Anterior cingulate cortex (tissue), 58 donors: ENCODE results near the gene AKAP13.
"Not testable (repeated sequence)": the region's sequence is repeated elsewhere in the genome, so short reads cannot be mapped to it uniquely, and the experiment has no call there.

ENCODE experiments used
- DNase-seq, 58 donors: peaks; one replicate each; lab custom pipeline; 2025; lab: John Stamatoyannopoulos, UW

Gene AKAP13, protein sequence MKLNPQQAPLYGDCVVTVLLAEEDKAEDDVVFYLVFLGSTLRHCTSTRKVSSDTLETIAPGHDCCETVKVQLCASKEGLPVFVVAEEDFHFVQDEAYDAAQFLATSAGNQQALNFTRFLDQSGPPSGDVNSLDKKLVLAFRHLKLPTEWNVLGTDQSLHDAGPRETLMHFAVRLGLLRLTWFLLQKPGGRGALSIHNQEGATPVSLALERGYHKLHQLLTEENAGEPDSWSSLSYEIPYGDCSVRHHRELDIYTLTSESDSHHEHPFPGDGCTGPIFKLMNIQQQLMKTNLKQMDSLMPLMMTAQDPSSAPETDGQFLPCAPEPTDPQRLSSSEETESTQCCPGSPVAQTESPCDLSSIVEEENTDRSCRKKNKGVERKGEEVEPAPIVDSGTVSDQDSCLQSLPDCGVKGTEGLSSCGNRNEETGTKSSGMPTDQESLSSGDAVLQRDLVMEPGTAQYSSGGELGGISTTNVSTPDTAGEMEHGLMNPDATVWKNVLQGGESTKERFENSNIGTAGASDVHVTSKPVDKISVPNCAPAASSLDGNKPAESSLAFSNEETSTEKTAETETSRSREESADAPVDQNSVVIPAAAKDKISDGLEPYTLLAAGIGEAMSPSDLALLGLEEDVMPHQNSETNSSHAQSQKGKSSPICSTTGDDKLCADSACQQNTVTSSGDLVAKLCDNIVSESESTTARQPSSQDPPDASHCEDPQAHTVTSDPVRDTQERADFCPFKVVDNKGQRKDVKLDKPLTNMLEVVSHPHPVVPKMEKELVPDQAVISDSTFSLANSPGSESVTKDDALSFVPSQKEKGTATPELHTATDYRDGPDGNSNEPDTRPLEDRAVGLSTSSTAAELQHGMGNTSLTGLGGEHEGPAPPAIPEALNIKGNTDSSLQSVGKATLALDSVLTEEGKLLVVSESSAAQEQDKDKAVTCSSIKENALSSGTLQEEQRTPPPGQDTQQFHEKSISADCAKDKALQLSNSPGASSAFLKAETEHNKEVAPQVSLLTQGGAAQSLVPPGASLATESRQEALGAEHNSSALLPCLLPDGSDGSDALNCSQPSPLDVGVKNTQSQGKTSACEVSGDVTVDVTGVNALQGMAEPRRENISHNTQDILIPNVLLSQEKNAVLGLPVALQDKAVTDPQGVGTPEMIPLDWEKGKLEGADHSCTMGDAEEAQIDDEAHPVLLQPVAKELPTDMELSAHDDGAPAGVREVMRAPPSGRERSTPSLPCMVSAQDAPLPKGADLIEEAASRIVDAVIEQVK (N-terminal part only)

DNA sequence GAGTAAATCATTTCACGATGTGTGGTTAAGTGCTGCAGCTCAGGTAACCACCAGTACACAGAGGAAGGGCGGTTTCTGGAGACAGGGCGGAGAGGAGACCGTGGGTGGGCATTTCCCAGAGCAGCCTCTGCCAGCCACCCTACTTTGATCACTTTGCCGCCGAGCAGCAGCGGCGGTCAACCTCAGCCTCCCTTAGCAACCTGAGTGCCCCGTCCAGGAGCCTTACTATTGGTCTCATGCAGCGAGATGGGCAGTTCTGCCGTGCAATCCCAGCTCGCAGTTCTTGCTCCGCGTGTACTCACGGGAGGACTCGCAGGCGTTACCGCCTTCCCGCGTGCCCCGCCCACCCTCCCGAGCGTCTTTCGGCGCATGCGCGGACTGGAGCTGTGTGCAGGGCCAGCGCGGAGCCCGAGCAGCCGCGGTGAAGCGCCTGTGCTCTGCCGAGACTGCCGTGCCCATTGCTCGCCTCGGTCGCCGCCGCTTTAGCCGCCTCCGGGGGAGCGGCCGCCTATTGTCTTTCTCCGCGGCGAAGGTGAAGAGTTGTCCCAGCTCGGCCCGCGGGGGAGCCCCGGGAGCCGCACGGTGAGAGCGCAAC is at the start of gene AKAP13:
TSS of gene AKAP13 (plus strand) at position 387 of the 595 bp plus-strand sequence. CDS start 105,118 bp downstream, outside the sequence.
- peak; percentile 23 to 96 (median 87) for DNase-seq

DNA sequence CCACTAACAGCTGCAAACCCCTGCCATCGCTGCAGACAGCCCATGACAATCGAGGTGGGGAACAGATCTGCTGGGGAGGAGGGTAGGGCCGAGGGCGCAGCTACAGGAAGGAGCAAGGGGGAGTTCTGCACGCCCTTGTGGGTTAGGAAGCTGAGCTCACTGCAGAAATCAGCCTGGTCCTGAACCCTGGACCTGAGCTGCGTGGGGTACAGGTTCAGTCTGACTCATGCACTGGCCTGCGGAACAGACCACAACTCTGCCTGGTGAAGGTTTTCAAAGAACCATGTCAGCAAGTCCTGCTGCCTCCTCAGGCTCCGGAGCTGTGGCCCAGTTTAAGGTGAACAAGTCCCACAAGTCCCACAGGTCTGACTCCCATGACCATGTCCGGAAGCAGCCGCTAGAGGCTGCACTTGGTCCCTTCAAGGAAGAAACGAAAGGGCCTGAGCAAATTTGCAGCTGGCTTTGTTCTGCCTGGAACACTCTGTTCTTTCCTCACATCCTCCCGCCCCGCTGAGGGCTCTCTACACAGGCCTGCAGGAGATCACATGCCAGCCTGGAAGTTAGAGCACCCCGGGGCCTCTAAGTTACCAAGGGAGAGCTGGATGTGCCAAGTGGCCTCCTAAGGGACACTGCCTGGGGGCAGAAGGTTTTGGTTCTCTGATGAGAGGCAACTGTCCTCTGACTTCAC is 49.4 kb upstream of the AKAP13 start:
- peak in 43 of 58 donors; percentile 3 to 83 (median 20) for DNase-seq

DNA sequence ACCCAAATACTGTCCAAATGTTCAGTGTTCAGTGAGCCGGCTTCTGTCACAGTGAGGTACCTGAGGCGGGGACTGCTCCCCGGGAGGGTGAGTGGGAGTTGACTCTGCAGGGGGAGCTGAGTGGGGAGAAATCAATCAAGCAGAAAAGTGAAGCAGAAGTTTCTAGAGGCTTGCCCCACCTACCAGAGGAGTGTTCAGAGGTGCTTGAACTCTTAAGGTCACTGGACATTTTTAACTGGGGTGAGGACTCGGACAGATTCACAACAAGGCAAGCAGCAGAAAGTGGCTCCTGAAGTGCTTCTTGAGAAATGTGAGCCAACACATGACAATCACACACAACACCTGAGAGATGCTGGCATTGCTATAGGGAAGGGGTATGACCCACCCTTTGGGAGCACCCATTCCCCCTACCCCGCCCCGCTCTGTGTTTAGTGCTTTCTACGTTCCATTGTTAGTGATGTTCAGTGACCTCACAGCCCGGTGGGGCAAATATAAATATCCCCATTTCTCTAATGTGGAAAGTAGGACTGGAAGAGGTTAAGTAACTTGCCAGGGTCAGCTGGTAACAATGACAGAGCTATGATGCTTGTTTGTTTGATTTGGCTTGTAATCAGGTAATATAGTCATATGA is 48.6 kb upstream of the AKAP13 start:
- no peak for DNase-seq

DNA sequence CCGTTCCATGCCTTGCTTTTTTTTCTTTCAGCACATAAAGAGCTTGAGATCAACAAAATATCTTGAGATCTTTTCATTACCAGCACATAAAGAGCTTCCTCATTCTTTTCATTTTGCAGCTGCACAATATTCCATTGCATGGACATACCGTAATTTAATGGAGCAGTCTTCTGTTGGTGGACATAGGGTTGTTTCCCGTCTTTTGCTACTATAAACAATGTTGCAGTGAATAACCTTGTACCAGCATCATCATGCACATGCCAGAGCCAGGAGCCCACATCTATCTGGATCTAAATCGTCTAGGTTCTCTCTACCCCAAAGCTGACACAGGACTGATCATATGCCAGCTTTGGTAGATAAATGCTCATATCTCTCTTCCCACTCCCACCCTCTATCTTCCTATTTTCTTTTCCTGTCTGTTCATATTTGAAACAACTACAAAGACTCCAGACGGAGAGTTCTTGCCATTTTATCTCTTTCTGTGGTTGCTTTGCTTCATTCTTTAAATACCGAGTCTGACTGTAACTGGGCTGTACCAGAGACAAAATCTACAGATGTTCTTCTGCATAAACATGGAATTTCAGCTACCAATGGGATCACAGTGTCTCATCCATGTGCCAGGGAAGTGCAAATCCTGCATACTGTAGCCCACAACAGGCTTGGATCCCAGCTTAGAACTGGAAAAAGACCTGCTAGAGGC is 47.1 kb upstream of the AKAP13 start:
- DNase-seq: no peak

DNA sequence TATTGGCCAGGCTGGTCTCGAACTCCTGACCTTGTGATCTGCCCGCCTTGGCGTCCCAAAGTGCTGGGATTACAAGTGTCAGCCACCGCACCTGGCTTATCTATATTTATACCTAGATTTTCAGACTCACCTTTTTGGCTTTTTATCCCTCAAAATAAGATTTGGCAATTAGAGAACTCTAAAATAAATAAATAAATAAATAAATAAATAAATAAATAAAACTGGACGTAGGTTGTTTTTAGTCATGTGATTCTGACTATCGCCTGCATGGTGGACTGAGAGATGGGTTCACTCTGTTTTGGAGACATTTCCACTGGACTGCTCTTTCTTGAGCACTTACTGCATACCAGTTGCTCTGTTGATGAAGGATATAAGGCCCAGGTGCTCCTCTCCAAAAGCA is 46.2 kb upstream of the AKAP13 start:
- no peak for DNase-seq

DNA sequence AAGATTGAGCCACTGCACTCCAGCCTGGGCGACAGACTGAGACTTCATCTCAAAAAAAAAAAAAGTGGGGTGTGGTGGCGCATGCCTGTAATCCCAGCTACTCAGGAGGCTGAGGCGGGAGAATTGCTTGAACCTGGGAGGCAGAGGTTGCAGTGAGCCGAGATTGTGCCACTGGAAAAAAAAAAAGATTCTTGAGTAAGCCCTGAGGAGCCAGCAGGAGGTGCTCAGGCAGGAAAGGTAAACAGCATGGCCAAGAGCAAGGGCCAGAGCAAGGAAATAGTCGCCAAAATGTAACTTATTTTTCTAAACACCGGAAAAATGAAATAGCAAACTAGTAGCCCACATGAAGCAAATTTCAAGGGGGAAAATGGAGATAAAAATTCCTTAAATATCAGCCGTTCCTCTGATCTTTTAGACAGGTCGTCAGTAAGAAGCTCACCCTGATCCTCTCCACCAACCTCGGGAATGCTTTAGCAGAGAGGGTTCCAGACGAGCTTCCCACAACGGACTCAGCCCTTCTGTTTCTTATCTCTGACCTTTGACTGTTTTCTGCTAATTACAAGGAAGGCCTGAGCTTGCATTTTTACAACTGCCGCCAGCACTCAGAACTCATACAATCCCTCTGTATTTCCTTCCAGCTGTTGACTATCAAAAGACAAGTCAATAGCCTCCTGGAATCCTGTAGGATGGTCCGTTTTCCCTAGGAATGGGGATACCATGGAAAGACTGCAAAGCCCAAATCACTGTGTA is 45.0 kb upstream of the AKAP13 start:
- no peak for DNase-seq

DNA sequence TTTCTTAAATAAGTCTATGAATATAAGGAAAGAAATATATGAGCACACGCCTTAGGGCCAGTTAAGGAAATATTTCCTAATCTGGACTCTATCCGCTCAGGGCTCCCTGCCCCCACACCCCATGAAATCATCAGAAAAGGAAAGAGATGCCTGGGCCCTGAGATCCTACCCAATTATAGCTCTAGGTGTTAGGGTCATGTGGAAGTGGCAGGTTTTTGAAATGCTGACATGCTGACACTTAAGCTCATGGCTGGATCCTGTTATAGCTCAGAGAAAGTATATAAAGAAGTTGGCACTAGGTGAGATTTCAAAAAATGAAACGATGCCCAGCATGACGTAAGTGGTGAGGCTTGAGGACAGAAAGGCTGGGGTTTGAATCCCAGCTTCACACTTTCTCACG is 43.5 kb upstream of the AKAP13 start:
- no peak for DNase-seq

DNA sequence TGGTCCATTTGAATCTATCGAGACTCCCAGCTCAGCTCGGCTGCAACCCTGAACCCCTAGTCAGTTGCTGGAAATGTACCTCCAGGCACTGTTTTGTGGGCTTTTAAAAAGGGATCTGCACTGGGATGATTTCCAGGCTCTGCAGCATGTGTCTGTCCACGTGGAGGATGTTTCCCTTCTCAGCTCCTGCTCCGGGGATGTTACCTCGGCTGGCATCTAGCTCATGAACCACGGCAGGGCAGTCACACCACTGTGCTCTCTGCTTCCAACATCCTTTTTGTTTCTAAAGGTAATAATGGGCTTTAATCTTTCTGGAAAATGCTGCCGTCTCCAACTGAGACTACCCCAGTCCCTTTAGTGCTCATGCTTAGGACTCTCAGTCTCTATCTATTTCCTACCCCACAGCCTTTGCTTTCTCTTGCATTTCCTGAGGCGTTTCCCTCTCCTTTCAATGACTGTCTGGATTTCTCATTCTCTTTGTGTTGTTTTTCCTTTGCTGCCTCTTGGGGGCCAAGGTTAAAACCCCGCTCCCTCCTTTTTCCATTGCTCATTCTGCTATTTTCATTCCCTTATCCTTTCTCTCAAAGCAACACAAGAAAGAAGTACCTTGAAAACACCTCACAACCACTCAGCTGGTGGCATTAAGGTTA is 42.9 kb upstream of the AKAP13 start:
- DNase-seq: no peak

DNA sequence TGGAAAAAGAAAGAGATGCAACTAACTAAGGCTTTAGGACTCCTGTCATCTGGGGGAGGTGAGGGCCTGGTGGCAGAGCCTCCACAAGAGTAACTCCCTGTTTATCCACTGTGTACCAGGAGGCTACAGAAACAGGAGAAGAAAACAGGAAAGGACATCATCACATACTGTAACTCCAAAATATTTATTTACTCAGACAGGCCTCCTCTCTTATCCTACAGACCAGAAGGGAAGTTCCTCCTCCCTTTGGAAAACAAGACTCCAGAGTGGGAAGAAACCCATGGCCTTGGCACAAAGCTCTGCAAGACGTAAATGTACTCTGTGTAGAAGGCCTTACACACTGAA is 40.1 kb upstream of the AKAP13 start:
- DNase-seq: no peak

DNA sequence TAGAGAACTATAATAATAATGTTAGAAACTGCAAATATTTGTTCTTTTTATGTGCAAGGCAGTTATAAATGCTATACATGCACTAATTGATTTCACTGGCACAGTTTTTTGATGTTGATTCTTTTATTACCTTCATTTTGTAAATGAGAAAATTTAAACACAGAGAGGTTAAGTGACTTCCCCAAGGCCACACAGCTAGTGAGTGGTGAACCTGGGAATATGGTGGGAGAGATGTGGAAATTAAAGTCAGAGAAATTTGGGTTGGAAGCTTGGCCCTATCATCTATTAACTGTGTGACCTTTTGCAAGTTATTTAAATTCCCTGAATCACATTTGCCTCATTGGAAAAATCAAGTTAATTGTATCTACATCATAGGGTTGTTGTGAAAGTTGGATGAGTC is 39.6 kb upstream of the AKAP13 start:
- DNase-seq: no peak

DNA sequence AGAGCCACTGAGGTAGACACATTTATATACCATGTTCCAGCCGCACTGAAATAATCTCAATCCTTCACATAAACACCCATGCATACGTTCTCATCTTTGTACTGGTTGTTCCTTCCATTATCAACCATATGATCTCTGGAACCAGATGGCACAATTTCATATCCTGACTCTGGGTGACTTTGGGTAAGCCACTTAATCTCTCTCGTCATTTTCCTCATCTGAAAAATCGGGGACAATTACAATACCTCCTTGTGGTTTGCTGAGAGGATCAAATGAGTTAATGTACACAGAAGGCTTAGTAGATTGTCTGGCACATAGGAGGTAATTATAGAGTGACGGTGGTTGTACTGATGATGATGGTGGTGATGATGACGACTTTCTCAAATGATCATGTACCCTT is 38.2 kb upstream of the AKAP13 start:
- not testable (repeated sequence) for DNase-seq

DNA sequence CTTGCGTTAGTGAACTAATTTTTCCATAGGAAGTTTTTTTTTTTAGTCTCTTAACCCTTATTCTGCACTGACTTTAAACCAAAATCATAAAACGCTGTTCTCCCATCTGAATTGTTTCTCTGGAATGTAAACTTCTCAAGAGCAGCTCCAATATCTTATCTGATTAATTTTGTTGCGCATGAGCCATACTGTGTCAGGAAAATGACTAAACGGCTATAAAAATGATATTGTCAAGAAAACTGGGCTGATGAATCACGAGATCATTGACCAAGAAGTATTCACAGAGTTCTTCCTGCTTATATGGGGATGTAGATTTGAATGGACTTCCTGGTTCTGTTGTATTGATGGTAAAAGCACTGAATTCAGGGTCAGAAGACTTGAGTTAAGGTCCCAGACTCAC is 37.0 kb upstream of the AKAP13 start:
- DNase-seq: not testable (repeated sequence)

DNA sequence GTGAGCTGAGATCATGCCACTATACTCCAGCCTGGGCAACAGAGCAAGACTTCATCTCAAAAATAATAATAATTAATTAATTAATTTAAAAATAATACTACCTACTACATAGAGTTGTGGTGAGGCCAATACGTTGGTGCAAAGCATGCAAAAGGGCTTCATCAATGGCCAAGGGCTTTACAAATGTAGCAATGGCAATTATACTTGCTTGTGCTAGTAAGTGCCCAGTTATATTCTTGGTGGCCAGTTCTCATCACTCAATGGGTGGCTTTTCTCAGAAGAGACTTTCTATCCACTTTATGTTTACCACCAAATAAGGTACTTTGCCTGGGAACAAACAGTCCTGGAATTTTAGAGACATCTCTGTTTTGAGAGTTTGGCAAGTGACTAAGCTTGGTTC is 36.2 kb upstream of the AKAP13 start:
- DNase-seq: not testable (repeated sequence)

DNA sequence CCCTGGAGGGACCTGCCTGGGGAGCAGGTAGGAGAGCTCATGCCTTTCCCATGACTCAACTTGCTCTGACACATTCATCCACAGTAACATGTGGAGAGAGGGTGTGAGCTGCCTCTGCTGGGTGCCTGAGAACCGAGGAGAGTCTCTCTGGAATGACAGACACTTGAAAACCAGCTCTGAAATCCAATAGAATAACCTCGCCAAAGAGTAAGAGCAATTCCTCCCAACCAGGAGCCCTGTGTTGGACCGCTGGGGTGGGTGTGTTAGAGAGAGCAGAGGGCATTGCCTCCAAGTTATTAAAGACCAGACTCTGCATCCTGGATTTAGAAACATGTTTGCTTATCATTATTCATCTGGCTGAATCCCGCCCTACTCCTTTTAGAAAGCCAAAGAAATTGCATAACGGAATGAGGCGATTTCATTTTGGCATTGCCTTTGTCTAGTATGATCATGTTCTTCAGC is 35.7 kb upstream of the AKAP13 start:
- not testable (repeated sequence) for DNase-seq

DNA sequence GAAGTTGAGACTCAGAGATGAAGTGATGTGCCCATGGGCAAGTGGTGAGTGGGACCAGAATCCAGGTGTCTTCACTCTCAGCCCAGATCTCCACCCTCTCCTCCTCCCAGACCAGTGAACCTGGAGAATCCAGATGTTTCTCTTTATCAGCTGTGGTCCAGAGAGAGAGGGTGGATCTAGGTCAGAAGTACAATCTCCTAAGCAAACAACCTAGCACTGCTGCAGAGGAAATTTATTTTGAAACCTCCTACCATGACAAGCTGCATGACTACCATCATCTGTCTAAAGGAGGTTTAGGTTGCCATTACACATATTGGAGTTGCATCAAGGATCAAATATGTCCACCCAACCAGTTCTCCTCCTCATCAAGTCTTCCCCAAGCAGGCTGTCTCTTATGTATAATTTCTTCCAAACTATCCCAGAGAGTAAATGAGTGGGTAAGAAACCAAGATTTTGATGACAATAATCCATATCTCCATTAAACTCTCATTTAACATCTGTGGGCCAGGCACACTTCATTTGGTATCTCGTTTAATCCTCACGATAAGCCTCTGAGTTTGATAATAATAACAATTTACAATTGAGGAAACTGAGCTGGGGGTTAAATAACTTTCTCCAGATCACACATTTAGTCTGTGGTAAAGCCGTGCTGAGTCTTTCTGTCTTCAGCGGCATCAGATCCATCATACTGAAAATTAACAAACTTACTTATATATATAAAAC is 35.0 kb upstream of the AKAP13 start:
- DNase-seq: not testable (repeated sequence)

DNA sequence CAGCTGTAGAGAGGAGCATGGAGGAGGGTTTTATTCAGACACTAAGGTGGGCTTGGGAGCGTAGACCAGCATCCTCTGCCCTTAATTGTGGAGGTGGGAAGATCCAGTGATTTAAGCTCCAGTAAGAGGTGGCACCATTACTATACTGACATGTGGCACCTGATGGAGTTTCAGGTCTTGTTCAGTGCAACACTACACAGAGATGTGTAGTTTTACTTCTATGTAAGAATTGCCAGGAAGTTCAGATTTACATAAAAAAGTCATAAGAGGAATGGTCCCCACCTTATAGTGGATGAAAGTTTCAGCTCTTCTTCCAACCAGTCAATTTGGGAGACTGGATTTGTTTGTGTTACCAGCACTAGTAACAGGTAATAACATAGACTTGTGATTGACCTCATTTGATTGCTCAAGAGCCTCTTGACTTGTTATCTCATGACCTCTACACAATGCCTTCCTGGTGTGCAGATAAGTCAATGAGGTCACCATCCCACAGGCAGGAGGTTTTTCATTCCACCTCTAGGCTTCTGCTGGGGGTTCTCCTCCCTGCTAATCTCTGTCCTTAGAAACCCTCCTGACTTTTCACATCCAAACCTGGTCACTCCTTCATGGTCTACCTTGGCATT is 33.8 kb upstream of the AKAP13 start:
- DNase-seq: not testable (repeated sequence)
